ENCODE data around the gene MMAB. TPM values are rescaled to one million over a fixed set of nuclear protein-coding genes. Genes with fewer than 3 reads are reported as not detected.
A peak's percentile ranks its signal among the peaks of the same experiment; 100 is the strongest.

The MMAB gene
- polyA plus RNA-seq, 2 of the 4 experiments (the other 2 are of a cell fraction), result 26.1 to 36.8 TPM

- Histone ChIP-seq H3K4me2 (peak overlapping the region; percentile 47), H3K4me1 (peaks cover 4% of the 10 kb centered on the region), H3K9me3 (no peaks in the 10 kb centered on the region), H3K4me3 (no peak overlapping the region), H3K27ac (no peak overlapping the region)
- ATAC-seq (peak in 1 of 2 experiments; percentile 14; a peak in 2 of 6 replicates), DNase-seq (ENCODE audit: low read depth in 1 of 2, low spot score in 1 of 2) (no peak), FAIRE-seq (no peak)
- WGBS (ENCODE audit: missing lambda C conversion rate), result 32% methylated on average over 9 of the region's 11 CpGs
- ChIA-PET POLR2A (interaction anchor here (1.0 to 1.6 kb wide), 2 partner anchors 117 to 178 kb away, joined by 4 to 7 read pairs; no protein-coding TSS in a partner anchor), CTCF (interaction anchor here (0.7 to 10.4 kb wide), 74 partner anchors 11 to 313 kb away, joined by 3 to 162 read pairs (median 5); partner anchors contain the start of genes FAM222A, MMAB and MVK)
- TF ChIP-seq, protein P1, sequence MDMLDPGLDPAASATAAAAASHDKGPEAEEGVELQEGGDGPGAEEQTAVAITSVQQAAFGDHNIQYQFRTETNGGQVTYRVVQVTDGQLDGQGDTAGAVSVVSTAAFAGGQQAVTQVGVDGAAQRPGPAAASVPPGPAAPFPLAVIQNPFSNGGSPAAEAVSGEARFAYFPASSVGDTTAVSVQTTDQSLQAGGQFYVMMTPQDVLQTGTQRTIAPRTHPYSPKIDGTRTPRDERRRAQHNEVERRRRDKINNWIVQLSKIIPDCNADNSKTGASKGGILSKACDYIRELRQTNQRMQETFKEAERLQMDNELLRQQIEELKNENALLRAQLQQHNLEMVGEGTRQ (IDR thresholded peaks at IDR 0.05), result no peak
Measured at GRCh38 chr12:109597414-109597794, 24.1 kb upstream of the MMAB start.

GRCh38 chr12:109596418-109597244 is 23.3 kb upstream of the MMAB start:
- WGBS (ENCODE audit: missing lambda C conversion rate), result 87% methylated on average over 18 of the region's 24 CpGs
- CTCF ChIA-PET, result interaction anchor here (0.9 to 10.4 kb wide), 58 partner anchors 11 to 314 kb away, joined by 3 to 162 read pairs (median 6); partner anchors contain the start of genes FAM222A, MMAB and MVK
- TF ChIP-seq CTCF (IDR thresholded peaks at IDR 0.05) (no peak), CHD2 (IDR thresholded peaks at IDR 0.05; ENCODE audit: low read length, partially characterized antibody) (no peak), TFCP2L1 (CRISPR knock-in tag; IDR thresholded peaks at IDR 0.05) (no peak), POLR2AphosphoS2 (conservative IDR thresholded peaks at IDR 0.05; ENCODE audit: low read length) (no peak), POLR2A (IDR thresholded peaks at IDR 0.05; ENCODE audit: low read length) (no peak), SREBF2 (IDR thresholded peaks at IDR 0.05) (no peak), RARB (CRISPR knock-in tag; IDR thresholded peaks at IDR 0.05) (no peak), BCL3 (IDR thresholded peaks at IDR 0.05) (no peak), GATA3 (IDR thresholded peaks at IDR 0.05; ENCODE audit: borderline replicate concordance) (no peak), KDM5A (IDR thresholded peaks at IDR 0.05) (no peak), EHF (CRISPR knock-in tag; IDR thresholded peaks at IDR 0.05) (no peak), MAZ (IDR thresholded peaks at IDR 0.05; ENCODE audit: borderline replicate concordance, low read depth, low read length) (no peak), RFX5 (IDR thresholded peaks at IDR 0.05) (no peak), EHMT2 (IDR thresholded peaks at IDR 0.05; ENCODE audit: low read depth) (no peak)
- TF ChIP-seq, protein P2, sequence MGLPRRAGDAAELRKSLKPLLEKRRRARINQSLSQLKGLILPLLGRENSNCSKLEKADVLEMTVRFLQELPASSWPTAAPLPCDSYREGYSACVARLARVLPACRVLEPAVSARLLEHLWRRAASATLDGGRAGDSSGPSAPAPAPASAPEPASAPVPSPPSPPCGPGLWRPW (IDR thresholded peaks at IDR 0.05), result no peak

GRCh38 chr12:109595321-109595902 is 22.1 kb upstream of the MMAB start:
- no peak overlapping the region for H3K4me3 ChIP-seq
- peaks cover 4% of the 10 kb centered on the region for H3K4me1 ChIP-seq
- ATAC-seq (no peak), DNase-seq (ENCODE audit: low read depth in 1 of 2, low spot score in 1 of 2) (no peak), FAIRE-seq (no peak)
- no peaks in the 10 kb centered on the region for H3K9me3 ChIP-seq
- 84% methylated on average over 10 of the region's 10 CpGs for WGBS (ENCODE audit: missing lambda C conversion rate)
- no peak overlapping the region for H3K27ac ChIP-seq
- ChIA-PET CTCF (interaction anchor here (2.2 to 10.4 kb wide), 5 partner anchors 10 to 210 kb away, joined by 9 to 162 read pairs (median 55); no protein-coding TSS in a partner anchor), POLR2A (no interaction called here)
- TF ChIP-seq HOXA7 (CRISPR knock-in tag; IDR thresholded peaks at IDR 0.05) (no peak), CHD2 (IDR thresholded peaks at IDR 0.05; ENCODE audit: low read length, partially characterized antibody) (no peak), RFX5 (IDR thresholded peaks at IDR 0.05) (no peak), EHF (CRISPR knock-in tag; IDR thresholded peaks at IDR 0.05) (no peak), BHLHE40 (IDR thresholded peaks at IDR 0.05; ENCODE audit: low read depth, low read length) (no peak), CEBPB (IDR thresholded peaks at IDR 0.05) (no peak), PHF8 (IDR thresholded peaks at IDR 0.05; ENCODE audit: borderline replicate concordance, low read depth) (no peak), ELK1 (IDR thresholded peaks at IDR 0.05; ENCODE audit: low read depth, low read length) (no peak)
- TF ChIP-seq, protein P3, sequence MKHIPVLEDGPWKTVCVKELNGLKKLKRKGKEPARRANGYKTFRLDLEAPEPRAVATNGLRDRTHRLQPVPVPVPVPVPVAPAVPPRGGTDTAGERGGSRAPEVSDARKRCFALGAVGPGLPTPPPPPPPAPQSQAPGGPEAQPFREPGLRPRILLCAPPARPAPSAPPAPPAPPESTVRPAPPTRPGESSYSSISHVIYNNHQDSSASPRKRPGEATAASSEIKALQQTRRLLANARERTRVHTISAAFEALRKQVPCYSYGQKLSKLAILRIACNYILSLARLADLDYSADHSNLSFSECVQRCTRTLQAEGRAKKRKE (CRISPR knock-in tag; IDR thresholded peaks at IDR 0.05; ENCODE audit: low read depth), result no peak
- no peak overlapping the region for H3K4me2 ChIP-seq

More at GRCh38 chr12:109596418-109597244, 23.3 kb upstream of the MMAB start:
- H3K4me2 ChIP-seq, result no peak overlapping the region
- POLR2A ChIA-PET, result interaction anchor here (1.0 to 1.6 kb wide), 2 partner anchors 118 to 178 kb away, joined by 4 to 7 read pairs; no protein-coding TSS in a partner anchor
- ATAC-seq (no peak), FAIRE-seq (no peak), DNase-seq (ENCODE audit: low read depth in 1 of 2, low spot score in 1 of 2) (no peak)
- H3K4me3 ChIP-seq, result no peak overlapping the region
- no peaks in the 10 kb centered on the region for H3K9me3 ChIP-seq
- H3K4me1 ChIP-seq, result peaks cover 4% of the 10 kb centered on the region
- H3K27ac ChIP-seq, result no peak overlapping the region
